Spleen (tissue), 11 donors: Measurements from ENCODE around the gene FHIT. TPM values are rescaled to one million over a fixed set of nuclear protein-coding genes. Genes with fewer than 3 reads are reported as not detected.

ENCODE experiments used
- DNase-seq: peaks from one replicate; pipeline ENCODE4 v3.0.0-alpha.2; 2020
- H3K27ac ChIP-seq, 8 donors: fragments of 200-600 bp; sonication (generic) in 7 of 8; 1 replicate in 4 of 8; 2 replicates in 4 of 8; pipeline versions ENCODE4 v1.5.0 to v1.8.0; 2016 to 2021; ENCODE audit warnings: inconsistent platforms in 4 of 8, mild to moderate bottlenecking in 4 of 8, moderate library complexity in 1 of 8
- H3K27me3 ChIP-seq, 7 donors: fragments of 200-600 bp; sonication (generic) in 6 of 7; replicated peaks in 1 of 7; 1 replicate in 4 of 7; 2 replicates in 3 of 7; pipeline versions ENCODE4 v1.5.0 to v1.8.0; 2016 to 2021; ENCODE audit warnings: inconsistent platforms in 3 of 7, mild to moderate bottlenecking in 1 of 7
- H3K36me3 ChIP-seq, 6 donors: fragments of 200-600 bp; sonication (generic) in 5 of 6; 1 replicate in 4 of 6; 2 replicates in 2 of 6; pipeline versions ENCODE4 v1.5.0 to v1.8.0; 2016 to 2021; ENCODE audit warnings: inconsistent platforms in 2 of 6
- H3K4me1 ChIP-seq, 6 donors: fragments of 200-600 bp; sonication (generic) in 5 of 6; 1 replicate in 3 of 6; 2 replicates in 3 of 6; pipeline versions ENCODE4 v1.5.0 to v1.8.0; 2016 to 2021; ENCODE audit warnings: inconsistent platforms in 3 of 6
- H3K4me3 ChIP-seq, 8 donors: fragments of 200-600 bp; sonication (generic) in 7 of 8; 1 replicate in 4 of 8; 2 replicates in 4 of 8; pipeline versions ENCODE4 v1.5.0 to v1.8.0; 2016 to 2021; ENCODE audit warnings: inconsistent platforms in 4 of 8, mild to moderate bottlenecking in 4 of 8, moderate library complexity in 2 of 8
- H3K9me3 ChIP-seq, 8 donors: fragments of 200-600 bp; sonication (generic) in 7 of 8; 1 replicate in 4 of 8; 2 replicates in 4 of 8; pipeline versions ENCODE4 v1.5.0 to v1.8.0; 2016 to 2021; ENCODE audit warnings: inconsistent platforms in 4 of 8
- CTCF ChIP-seq, 11 experiments: fragments of 200-600 bp in 7 of 11; fragments of 450-650 bp in 4 of 11; sonication (generic) in 4 of 11; IDR thresholded peaks in 8 of 11; conservative IDR thresholded peaks in 3 of 11; 1 replicate in 7 of 11; 2 replicates in 4 of 11; pipeline versions ENCODE4 v1.4.0 to v1.8.0; 2016 to 2021; ENCODE audit warnings: antibody characterized with exemption in 11 of 11, inconsistent platforms in 4 of 11, mild to moderate bottlenecking in 1 of 11
- POLR2A ChIP-seq, 3 donors: fragments of 450-650 bp; IDR thresholded peaks; one replicate each; pipeline ENCODE4 v1.5.1; 2017; ENCODE audit warnings: antibody characterized with exemption in 3 of 3, mild to moderate bottlenecking in 1 of 3
- POLR2AphosphoS5 ChIP-seq, 3 donors: sonication (generic); formaldehyde crosslinking; IDR thresholded peaks; one replicate each; pipeline ENCODE4 v1.5.1; 2017; ENCODE audit warnings: antibody characterized with exemption in 3 of 3
- WGBS, 5 donors: extraction: QIAGEN DNeasy Blood & Tissue Kit in 3 of 5; methylation state at CpG; one replicate each; pipeline versions ENCODE4 v1.1.5 to v1.1.7; 2013 to 2018; 5-methylcytosine and 5-hydroxymethylcytosine counted together
- intact Hi-C: fragments of 100-400 bp; cut with DNase I; formaldehyde crosslinking; loops from one replicate; pipeline ENCODE4 v1.15.0; 2023; ENCODE audit warnings: low total_unique reads
- polyA plus RNA-seq, 3 donors: library from polyadenylated mRNA; stranded (reverse); fragments of 200-250 nt; gene quantifications; one replicate each; pipeline ENCODE4 v1.2.1, GENCODE V29; 2013
- total RNA-seq, 7 donors: library from RNA; depleted of rRNA in 3 of 7; stranded (reverse); fragments of >200 nt in 3 of 7; fragmentation: NEBNext Ultra II Directional in 4 of 7; extraction: Animal tissue kit (Norgen Biotek cat#: 25700) in 4 of 7; gene quantifications; one replicate each; pipeline versions ENCODE4 v1.1.0 to v1.2.1, GENCODE V29; 2016 to 2021
- donor health status: healthy with polysubstance abuse.
- donor health status: DM: no; HTN: no; CAD: no; lungs with moderate emphysema.
- donor health status: DM: no; HTN: no; CAD: no.
- donor health status: Bipolar disorder and iron deficiency.
- donor health status: healthy.
- donor health status: DM: no; HTN: no; CAD: no.
- donor health status: DM: yes; HTN: yes; CAD: no.

The FHIT gene
- total and polyA plus RNA-seq, 10 donors, result 4.1 to 23.1 (median 12.2) TPM

GRCh38 chr3:60076331-60076730, 1174.9 kb downstream of the FHIT start:
- intact Hi-C loops, result no loop called here
- H3K4me3 ChIP-seq, result peak overlapping the region in 2 of 8 donors; percentile 8 to 33
- H3K4me1 ChIP-seq, result peaks cover 0 to 18% (median 2%) of the 10 kb centered on the region in 6 donors
- H3K27ac ChIP-seq, result no peak overlapping the region
- 0 to 7% (median 4%) methylated on average over 1 of the region's 1 CpG for WGBS, 5 donors
- no peaks in the 10 kb centered on the region for H3K36me3 ChIP-seq
- no peak for DNase-seq
- TF ChIP-seq CTCF (IDR thresholded peaks at IDR 0.05 in 8 of 11, conservative IDR thresholded peaks at IDR 0.05 in 3 of 11) (no peak), POLR2A (IDR thresholded peaks at IDR 0.05) (no peak), POLR2AphosphoS5 (IDR thresholded peaks at IDR 0.05) (no peak)
- no peaks in the 10 kb centered on the region for H3K27me3 ChIP-seq
- H3K9me3 ChIP-seq, result peaks cover 0 to 12% (median 5%) of the 10 kb centered on the region in 8 donors

GRCh38 chr3:60073942-60074341, 1177.3 kb downstream of the FHIT start:
- Histone ChIP-seq H3K9me3 (peaks cover 0 to 12% (median 5%) of the 10 kb centered on the region in 8 donors), H3K4me1 (peaks cover 0 to 5% (median 0%) of the 10 kb centered on the region in 6 donors), H3K27me3 (no peaks in the 10 kb centered on the region), H3K36me3 (no peaks in the 10 kb centered on the region), H3K27ac (no peak overlapping the region), H3K4me3 (no peak overlapping the region)
- intact Hi-C loops, result no loop called here
- DNase-seq, result no peak
- TF ChIP-seq POLR2AphosphoS5 (IDR thresholded peaks at IDR 0.05) (no peak), CTCF (IDR thresholded peaks at IDR 0.05 in 8 of 11, conservative IDR thresholded peaks at IDR 0.05 in 3 of 11) (no peak)

GRCh38 chr3:60073228-60073627, 1178.0 kb downstream of the FHIT start:
- TF ChIP-seq POLR2A (IDR thresholded peaks at IDR 0.05) (no peak), POLR2AphosphoS5 (IDR thresholded peaks at IDR 0.05) (no peak), CTCF (IDR thresholded peaks at IDR 0.05 in 8 of 11, conservative IDR thresholded peaks at IDR 0.05 in 3 of 11) (no peak)
- Histone ChIP-seq H3K36me3 (no peaks in the 10 kb centered on the region), H3K27me3 (no peaks in the 10 kb centered on the region), H3K4me1 (peaks cover 0 to 5% (median 0%) of the 10 kb centered on the region in 6 donors), H3K4me3 (no peak overlapping the region), H3K9me3 (peaks cover 0 to 6% (median 4%) of the 10 kb centered on the region in 8 donors), H3K27ac (no peak overlapping the region)
- no peak for DNase-seq
- 80 to 91% (median 83%) methylated on average over 4 of the region's 4 CpGs for WGBS, 5 donors
- intact Hi-C loops, result no loop called here

- WGBS, 5 donors, result 92 to 100% (median 95%) methylated on average over 3 of the region's 3 CpGs
- Histone ChIP-seq H3K4me1 (no peaks in the 10 kb centered on the region), H3K27me3 (no peaks in the 10 kb centered on the region), H3K4me3 (no peak overlapping the region), H3K9me3 (no peaks in the 10 kb centered on the region), H3K27ac (no peak overlapping the region), H3K36me3 (no peaks in the 10 kb centered on the region)
- no peak for TF ChIP-seq CTCF (IDR thresholded peaks at IDR 0.05 in 8 of 11, conservative IDR thresholded peaks at IDR 0.05 in 3 of 11)
- no peak for TF ChIP-seq POLR2A (IDR thresholded peaks at IDR 0.05)
- TF ChIP-seq POLR2AphosphoS5 (IDR thresholded peaks at IDR 0.05), result no peak
- no peak for DNase-seq
- intact Hi-C loops, result no loop called here
Observed at GRCh38 chr3:60070366-60070765, 1180.9 kb downstream of the FHIT start.
